ENCODE measurements around the gene RPS15.
"Not testable (repeated sequence)": the region's sequence is repeated elsewhere in the genome, so short reads cannot be mapped to it uniquely, and the experiment has no call there.

The RPS15 gene

GRCh38 chr19:1402411-1403070, 35.7 kb upstream of the RPS15 start:
- DNase-seq, result no peak

GRCh38 chr19:1406774-1407527, 31.2 kb upstream of the RPS15 start:
- DNase-seq, result peak; percentile 98

- DNase-seq, result no peak
These were observed 30.5 kb upstream of the RPS15 start, which contains the start of gene DAZAP1 for GRCh38 chr19:1407528-1408299. Gene DAZAP1, plus strand, starts transcription at chr19:1407586. Its CDS starts 188 bp downstream, at chr19:1407774.

GRCh38 chr19:1408300-1409203, 29.6 kb upstream of the RPS15 start:
- peak; percentile 70 for DNase-seq

GRCh38 chr19:1409204-1410005, 28.8 kb upstream of the RPS15 start:
- no peak for DNase-seq

GRCh38 chr19:1410136-1410786, 27.9 kb upstream of the RPS15 start:
- no peak for DNase-seq

GRCh38 chr19:1410789-1411188, 27.4 kb upstream of the RPS15 start:
- DNase-seq, result no peak

GRCh38 chr19:1411255-1412191, 26.7 kb upstream of the RPS15 start:
- no peak for DNase-seq

- no peak for DNase-seq
These were observed 25.8 kb upstream of the RPS15 start for GRCh38 chr19:1412323-1412923.

GRCh38 chr19:1412995-1413800, 25.0 kb upstream of the RPS15 start:
- no peak for DNase-seq

GRCh38 chr19:1416014-1416841, 22.0 kb upstream of the RPS15 start:
- DNase-seq, result no peak

GRCh38 chr19:1417145-1417544, 21.1 kb upstream of the RPS15 start:
- DNase-seq, result no peak

GRCh38 chr19:1417681-1418495, 20.3 kb upstream of the RPS15 start:
- DNase-seq, result no peak

GRCh38 chr19:1418496-1418775, 19.8 kb upstream of the RPS15 start:
- no peak for DNase-seq

- DNase-seq, result no peak
These were observed 19.1 kb upstream of the RPS15 start for GRCh38 chr19:1418951-1419738.

- DNase-seq, result not testable (repeated sequence)
These were observed 18.1 kb upstream of the RPS15 start for GRCh38 chr19:1420085-1420484.
